HG03565 (cell line): ENCODE measurements around the gene ARHGAP40.

ENCODE experiments used
- ATAC-seq: cut with Tn5 transposase; IDR thresholded peaks from one replicate; pipeline ENCODE4 v1.9.1; 2021; ENCODE audit warnings: mild to moderate bottlenecking, moderate library complexity; ENCODE audit not compliant: unreplicated experiment

ARHGAP40 gene

GRCh38 chr20:38673725-38674091 lies 72.1 kb downstream of the ARHGAP40 start:
- no peak for ATAC-seq

GRCh38 chr20:38674092-38674764 lies 72.6 kb downstream of the ARHGAP40 start:
- ATAC-seq, result no peak

GRCh38 chr20:38674765-38675133 lies 73.1 kb downstream of the ARHGAP40 start:
- no peak for ATAC-seq

GRCh38 chr20:38676576-38676975 lies 75.0 kb downstream of the ARHGAP40 start:
- no peak for ATAC-seq

GRCh38 chr20:38680500-38681306 lies 79.1 kb downstream of the ARHGAP40 start:
- ATAC-seq, result no peak

DNA sequence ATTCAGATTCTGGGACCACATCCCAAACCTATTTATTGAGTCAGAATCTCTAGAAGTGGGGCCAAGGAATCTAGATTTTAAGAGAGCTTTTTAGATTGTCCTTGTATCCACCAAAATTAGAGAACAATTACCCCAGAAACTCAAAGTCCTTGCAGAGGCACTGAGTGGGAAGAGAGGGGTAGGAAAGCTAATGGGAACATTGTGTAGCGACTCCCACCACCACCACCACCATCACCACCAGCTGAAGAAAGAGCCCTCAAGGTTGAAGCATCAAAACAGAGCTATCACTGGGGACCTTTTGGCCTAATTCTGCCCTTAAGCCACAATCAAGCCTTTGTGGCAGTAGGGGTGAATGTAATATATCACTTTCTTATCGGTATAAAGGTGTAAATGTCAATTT lies 83.7 kb downstream of the ARHGAP40 start:
- no peak for ATAC-seq

- no peak for ATAC-seq
These were observed 84.4 kb downstream of the ARHGAP40 start for GRCh38 chr20:38685853-38686473.

GRCh38 chr20:38692436-38693411 lies 91.1 kb downstream of the ARHGAP40 start:
- no peak for ATAC-seq

DNA sequence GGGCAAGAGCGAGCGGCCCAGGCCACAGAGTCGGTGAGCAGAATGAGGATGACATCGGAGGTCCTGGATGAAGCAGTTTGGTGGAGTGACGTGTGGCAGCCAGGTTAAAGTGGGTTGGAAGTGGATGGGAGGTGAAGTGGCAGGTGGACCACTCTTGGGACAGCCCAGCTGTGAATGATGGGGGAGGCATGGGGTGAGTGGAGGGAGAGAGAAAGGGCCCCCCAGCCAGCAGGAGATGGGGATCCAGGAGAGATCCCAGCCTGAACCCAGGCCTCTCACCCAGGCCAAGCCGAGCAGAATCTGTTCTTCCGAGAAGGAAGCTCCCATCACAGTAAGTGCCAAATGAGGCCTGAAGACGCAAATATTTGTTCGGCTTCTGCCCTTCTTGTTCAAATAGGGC lies 95.7 kb downstream of the ARHGAP40 start:
- no peak for ATAC-seq

DNA sequence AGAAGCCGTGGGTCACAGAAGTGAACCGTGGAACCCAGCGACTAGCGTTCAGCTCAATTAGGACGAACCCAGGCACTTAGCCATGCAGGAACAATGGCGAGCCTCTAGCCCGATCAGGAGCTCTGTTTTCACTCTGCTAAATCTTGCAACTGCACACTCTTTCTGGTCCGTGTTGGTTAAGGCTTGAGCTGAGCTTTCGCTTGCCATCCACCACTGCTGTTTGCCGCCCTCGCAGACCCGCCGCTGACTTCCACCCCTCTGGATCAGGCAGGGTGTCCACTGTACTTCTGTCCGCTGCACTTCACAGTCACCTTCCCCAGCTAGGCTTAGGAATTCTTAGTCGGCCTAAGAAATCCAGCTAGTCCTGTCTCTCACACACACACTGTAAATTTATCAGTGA lies 96.9 kb downstream of the ARHGAP40 start:
- no peak for ATAC-seq

- ATAC-seq, result no peak
These were observed 98.5 kb downstream of the ARHGAP40 start for GRCh38 chr20:38700141-38700540.
